ENCODE results near the gene RNF214.
A peak's percentile ranks its signal among the peaks of the same experiment; 100 is the strongest.
"Not testable (repeated sequence)": the region's sequence is repeated elsewhere in the genome, so short reads cannot be mapped to it uniquely, and the experiment has no call there.

The RNF214 gene

DNA sequence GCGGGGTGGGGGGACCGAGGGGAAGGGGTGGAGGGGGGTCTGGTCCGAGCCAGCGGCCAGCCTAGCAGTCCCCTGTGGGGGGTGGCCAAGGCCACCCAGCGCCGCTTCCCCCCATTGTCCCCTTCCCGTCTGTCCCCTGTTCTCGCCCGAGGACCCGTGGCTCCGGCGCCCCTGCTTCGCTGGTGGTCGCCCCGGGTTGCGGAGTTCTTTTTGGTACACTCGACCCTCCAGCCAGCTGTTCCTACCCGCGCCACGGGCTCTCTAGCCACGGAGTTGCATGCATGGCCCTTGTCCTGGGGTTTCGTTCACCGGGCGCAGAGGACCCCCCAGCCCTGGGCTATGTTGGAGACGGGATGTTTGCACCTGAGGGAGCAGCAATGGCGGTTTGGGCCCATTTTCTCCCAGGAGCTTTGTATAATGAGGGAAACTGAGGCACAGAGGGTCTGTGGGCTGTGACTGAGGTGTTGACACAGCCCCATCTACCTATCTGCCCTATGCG lies 489 bp downstream of the RNF214 start:
- peak; percentile 20 for DNase-seq

DNA sequence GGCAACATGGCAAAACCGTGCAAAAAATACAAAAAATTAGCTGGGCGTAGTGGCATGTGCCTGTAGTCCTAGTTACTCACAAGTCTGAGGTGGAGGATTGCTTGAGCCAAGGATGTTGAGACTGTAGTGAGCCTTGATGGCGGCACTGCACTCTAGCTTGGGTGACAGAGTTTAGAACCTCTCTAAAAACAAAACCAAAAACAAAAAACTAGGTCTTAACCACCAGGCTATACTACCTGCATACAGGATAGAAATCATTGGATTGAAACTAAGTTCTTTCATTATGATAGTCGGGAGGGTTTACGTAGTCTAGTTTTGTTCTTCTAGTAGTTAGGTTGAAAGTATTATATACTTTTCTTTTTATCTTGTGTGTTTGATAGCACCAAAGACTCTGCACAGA lies 5.8 kb downstream of the RNF214 start:
- DNase-seq = no peak

DNA sequence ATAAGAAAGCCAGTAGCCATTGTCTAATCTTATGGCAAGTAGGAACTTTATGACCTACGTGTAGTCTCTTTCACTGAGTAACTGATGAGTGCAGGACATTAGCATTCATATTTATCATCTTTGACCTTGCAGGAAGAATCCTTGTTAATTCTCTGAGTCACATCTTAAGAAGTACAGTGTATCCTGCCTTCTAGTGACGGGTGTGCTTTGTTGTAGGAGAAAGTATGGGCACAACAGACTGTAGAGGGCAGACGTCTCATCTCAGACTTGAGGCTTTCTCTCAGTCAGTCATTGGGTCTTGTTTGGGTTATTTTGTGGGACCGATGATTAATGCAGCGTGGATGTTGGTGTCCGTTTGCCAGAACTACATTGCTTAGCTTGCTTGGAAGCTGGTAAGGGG lies 6.8 kb downstream of the RNF214 start:
- DNase-seq = no peak

DNA sequence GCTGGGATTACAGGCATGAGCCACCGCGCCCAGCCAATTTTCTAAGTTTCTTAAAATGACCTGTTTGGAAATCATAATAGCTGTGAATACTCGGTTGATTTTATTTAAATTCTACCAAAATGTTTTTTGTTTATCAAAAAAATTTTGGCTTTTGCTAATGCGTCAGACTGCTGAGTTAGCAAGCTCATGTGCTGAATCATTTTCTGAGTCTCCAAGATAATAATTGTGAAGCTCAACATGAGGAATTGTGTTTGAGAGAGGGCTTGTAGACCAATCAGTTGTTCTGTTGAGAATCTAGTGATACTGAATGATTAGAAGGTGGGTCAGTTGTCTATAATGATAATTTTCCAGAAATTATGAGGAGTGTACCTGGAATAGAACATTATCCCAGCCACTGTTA lies 15.9 kb downstream of the RNF214 start:
- peak; percentile 7 for DNase-seq

DNA sequence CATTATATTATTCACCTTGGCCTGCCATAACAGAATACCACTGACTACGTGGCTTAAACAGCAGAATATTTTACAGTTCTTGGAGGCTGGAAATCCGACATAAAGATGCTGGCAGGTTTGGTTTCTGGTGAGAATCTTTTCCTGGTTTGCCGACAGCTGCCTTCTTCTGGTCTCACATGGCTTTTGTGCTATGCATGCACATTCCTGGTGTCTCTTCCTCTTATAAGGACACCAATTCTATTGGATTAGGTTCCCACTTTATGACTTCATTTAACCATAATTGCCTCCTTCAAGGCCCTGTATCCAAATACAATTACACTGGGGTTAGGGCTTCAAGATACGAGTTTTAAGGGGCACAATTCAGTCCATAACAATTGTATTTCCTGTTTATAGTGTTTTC lies 17.1 kb downstream of the RNF214 start:
- DNase-seq = no peak

DNA sequence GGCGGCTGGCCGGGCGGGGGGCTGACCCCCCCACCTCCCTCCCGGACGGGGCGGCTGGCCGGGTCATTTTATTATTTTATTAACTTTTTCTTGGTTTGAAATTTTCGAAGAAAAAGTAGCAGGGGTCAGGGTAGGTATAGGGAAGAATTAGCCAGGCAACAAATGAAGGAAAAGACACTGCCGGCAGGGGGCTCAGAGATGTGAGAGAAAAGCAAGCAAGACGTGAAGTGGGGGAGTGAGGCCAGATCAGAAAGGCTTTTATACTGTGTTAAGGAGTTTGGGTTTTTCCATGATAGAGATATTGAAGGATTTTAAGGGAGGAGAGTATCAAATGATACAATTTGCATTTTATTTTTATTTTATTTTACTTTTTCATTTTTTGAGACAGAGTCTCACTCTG lies 19.0 kb downstream of the RNF214 start:
- DNase-seq = no peak

DNA sequence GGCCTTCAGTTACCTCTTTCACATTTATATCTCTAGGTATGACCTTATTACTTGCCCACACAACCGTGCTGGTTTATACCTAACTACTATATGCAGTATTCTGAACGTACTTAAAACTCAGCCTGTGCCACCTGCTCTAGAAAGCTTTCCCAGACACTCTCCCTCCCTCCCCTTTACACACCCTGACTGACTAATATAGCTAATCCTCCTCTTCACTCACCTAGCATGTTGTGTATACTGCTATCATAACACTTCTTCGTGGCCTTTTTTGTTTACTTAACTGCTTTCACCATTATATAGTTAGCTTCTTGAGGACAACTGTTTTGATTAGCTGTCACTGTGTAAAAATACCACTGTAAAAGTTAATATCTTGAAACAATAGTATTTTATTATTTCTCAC lies 23.5 kb downstream of the RNF214 start:
- DNase-seq = no peak

DNA sequence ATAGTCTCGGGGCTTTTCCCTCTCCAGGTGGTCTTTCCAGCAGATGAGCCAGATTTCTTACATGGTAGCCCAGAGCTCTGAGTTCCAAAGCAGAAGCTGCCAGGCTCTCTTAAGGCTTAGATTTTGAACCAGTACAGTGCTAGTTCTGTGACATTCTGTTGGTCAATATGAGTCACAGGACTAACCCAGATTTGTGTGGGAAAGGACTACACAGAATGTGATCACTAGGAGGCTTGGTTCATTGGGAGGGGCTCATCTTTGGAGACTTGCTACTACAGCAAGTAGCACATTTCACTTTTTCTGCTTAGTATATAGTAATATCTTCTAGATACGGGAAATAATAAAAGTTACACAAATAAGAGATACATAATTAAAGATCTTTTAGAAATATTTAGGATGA lies 24.1 kb downstream of the RNF214 start:
- no peak for DNase-seq

DNA sequence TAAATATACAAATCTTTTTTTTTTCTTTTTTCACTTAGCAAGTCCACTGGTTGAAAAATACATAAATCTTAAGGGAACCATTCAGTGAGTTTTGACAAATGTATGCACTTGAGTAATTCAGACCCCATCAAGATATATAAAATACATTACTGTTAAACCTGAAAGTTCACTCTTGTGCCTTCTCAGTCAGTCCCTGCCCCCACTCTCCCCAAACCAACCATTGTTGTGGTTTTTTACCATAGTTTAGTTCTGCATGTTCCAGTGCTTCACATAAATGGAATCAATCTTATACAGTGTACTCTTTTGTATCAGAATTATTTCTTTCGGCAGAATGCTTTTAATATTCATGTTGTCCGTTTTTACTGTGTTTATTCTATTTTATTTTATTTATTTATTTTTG lies 26.1 kb downstream of the RNF214 start:
- no peak for DNase-seq

DNA sequence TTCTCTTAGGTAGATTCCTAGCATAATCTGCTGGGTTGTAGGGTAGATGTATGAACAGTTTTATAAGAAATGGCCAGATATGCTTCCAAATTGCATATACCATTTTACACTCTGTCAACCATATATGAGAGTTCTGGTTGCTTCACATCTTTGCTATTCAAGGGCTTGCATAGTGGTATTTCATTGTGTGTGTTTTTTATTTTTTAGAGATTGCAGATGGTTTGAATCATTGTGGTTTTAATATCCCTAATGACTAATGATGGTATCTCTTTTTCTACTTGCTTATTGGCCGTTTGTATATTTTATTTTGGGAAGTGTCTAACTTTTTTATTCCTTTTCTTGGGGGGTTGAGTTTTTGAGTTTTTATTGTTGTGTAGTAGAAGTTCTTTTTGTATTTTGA lies 26.9 kb downstream of the RNF214 start:
- no peak for DNase-seq

DNA sequence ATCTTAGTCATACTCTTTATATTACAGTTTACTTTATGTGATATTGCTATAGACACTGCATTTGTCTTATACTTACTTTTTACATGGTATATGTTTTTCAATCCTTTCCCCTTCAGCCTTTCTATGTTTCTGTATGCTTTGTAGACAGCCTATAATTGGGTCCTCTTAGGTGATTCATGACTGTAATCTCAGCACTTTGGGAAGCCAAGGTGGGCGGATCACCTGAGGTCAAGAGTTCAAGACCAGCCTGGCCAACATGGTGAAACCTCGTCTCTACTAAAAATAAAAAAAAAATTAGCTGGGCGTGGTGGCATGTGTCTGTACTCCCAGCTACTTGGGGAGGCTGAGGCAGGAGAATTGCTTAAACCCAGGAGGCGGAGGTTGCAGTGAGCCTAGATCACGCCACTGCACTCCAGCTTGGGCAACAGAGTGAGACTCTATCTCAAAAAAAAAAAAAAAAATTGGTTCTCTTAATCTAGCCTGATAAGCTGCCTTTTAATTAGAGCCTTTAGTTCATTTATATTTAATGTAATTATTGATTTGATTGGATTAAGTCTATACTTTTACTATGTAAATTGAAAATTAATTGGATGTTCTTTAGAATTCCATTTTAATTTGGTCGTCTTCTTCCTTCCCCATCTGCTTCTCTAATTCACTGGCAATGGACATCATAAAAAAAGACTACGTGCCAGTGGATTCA lies 32.3 kb downstream of the RNF214 start:
- not testable (repeated sequence) for DNase-seq

DNA sequence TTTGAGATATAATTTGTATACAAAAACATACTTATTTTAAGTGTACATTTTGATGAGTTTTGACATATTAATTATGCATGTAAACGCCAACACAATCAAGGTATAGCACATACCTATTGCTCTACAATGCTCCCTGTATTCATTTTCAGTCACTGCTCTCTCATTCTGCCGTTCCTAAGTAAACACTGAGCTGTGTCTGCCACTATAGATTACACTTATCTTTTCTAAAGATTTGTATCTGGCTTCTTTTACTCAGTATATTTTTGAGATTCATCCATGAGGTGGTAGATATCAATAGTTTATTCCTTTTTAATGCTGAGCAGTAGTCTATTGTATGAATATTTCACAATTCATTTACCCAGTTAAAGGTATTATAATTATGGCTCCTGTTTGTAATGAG lies 33.3 kb downstream of the RNF214 start:
- DNase-seq = no peak

DNA sequence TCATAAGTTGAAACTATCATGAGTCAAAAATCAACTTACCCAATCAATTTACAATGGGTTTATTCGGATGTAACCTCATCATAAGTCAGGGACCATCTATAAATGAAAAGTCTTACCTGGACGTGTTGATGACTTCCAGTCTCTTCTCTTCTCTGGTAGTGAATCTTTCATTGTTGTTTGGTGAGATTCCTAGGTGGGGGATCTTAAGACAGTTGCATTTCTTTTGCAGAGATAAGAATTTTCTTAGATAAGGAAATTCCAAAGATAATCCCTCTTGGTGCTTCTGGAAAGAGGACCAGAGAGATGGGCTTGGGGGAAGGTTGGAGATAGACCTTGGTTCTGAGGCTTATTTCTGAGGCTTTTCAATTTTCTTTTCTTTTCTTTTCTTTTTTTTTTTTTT lies 37.4 kb downstream of the RNF214 start:
- DNase-seq = no peak

DNA sequence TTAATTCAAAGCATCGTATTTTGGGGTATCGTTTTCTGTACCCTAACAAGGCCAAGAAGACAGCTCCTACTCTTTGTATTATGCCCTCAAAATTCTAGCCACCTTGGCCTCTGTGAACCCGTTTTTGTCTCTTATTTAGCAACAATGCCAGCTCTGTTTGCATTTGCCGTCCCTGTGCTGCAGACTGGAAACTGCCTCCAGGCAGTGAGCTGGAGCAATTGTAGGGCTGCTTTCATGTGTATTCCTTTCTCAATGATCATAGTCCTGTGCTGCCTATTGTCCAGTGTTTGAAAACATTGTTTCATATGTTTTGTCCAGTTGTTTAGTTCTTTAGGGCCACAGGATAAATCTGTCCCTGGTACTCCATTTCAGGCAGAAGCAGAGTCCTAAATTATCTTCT lies 38.7 kb downstream of the RNF214 start:
- no peak for DNase-seq

DNA sequence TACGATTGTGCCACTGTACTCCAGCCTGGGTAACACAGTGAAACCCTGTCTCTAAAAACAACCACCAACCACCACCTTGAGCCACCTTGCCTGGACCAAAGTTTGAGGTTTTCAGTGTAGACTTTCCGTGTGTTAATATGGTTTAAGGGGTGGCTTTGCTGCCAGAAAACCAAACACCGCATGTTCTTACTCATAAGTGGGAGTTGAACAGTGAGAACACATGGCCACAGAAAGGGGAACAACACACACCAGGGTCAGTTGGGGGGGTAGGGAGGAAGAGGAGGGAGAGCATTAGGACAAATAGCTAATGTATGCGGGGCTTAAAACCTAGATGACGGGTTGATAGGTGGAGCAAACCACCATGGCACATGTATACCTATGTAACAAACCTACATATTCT lies 39.7 kb downstream of the RNF214 start:
- DNase-seq = not testable (repeated sequence)

DNA sequence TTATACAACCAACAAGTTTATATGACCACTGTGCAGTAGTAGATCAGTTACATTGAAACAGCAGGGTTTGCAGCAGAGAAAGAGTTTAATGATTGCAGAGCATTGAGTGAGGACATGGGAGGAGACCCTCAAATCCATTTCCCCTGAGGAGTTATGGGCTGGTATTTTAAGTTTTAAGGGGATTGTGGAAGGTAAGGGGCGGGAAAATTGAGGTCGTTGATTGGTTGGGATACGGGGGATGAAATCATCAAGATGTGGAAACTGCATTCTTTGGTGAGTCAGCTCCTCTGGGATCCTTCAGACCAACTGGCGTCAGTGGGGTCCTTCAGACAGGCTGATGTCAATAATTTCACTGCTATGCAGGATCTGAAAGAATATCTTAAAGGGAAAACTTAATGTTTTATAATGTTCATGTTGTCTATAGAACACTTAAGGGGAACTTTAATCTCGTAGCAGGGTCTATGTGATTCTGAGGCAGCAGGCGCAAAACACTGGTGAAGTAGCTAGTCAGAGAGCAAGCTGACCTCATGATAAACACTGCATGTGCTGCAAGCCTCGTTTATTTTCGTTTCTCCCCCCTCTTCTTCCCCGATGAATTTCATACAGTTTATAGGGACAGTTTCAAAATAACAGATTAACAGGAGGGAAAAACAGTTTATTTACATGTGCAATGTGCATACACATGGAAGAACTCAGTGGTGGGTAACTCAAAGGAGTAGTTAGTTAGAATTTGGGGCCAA lies 41.2 kb downstream of the RNF214 start:
- DNase-seq = no peak

DNA sequence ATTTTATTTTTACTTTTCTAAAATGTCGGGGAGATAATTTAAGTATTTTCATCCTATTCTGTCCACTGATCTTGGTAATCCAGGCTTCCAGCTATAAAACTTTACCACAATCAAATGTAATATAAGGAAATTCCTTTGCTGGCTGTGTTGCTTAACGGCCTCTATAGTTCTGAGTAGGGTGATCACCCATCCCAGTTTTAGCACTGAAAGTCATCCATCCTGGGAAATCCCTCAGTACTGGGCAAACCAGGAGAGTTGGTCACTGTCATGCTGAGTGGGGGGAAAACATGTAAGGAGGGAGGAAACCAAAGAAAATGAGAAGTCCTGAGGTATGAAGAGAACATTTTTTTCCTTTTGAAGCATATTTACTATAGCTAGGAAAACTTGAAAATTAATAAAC lies 45.9 kb downstream of the RNF214 start:
- DNase-seq = no peak

DNA sequence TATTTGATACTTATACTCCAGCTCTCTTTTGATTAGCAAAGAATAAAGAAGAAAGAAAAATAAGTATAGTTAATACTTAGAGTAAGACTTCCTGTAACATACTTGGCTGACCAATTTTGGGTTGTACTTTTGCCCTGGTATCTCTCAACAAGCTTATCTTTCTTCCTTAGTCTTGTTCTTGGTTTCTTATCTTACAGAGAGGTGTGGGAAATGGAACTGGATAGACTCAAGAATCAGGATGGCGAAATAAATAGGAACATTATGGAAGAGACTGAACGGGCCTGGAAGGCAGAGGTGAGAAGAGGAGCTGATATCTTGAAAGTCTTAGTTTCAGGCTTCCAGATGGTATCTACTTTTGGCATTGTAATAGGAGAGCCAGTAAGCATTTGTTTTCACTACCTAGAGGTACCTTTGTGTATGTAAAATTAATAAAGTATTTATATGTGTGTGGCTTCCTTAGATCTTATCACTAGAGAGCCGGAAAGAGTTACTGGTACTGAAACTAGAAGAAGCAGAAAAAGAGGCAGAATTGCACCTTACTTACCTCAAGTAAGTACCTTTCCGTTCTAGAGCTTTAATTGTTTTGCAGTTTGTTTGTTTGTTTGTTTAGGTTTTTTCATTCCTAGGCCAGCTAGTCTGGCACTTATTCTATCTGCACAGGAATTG lies 47.4 kb downstream of the RNF214 start:
- no peak for DNase-seq

DNA sequence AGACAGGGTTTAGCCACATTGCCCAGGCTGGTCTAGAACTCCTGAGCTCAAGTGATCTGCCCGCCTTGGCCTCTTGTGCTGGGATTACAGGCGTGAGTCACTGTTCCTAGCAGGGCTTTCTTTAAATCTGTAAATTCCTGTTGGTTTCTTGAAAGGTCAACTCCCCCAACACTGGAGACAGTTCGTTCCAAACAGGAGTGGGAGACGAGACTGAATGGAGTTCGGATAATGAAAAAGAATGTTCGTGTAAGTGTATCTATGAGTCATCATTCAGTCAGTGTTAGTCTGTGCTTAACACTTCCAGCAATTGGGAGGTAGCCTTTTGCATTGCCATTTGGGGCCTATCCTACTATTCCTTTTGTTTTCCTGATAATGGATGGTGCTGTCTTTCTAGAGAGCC lies 48.7 kb downstream of the RNF214 start:
- no peak for DNase-seq

DNA sequence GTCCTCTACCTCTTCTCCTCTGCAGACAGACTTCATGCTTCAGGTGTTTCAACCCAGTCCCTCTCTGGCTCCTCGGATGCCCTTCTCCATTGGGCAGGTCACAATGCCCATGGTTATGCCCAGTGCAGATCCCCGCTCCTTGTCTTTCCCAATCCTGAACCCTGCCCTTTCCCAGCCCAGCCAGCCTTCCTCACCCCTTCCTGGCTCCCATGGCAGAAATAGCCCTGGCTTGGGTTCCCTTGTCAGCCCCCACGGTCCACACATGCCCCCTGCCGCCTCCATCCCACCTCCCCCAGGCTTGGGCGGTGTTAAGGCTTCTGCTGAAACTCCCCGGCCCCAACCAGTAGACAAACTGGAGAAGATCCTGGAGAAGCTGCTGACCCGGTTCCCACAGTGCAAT lies 49.4 kb downstream of the RNF214 start:
- no peak for DNase-seq

DNA sequence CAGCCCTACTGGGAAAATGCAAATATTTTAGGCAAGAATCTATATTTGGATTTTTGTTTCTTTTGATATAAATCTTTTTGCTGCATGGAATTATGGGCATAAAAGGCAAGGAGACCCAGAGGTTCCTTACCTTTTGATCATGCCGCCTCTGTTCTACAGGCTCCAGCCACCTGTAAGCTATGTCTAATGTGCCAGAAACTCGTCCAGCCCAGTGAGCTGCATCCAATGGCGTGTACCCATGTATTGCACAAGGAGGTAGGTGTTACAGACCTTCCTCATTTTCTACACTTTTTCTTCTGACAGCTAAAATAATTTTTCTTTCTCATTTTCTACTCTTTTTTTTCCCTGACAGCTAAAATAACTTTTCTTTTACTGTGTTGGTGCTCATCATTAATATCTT lies 50.5 kb downstream of the RNF214 start:
- DNase-seq = no peak

DNA sequence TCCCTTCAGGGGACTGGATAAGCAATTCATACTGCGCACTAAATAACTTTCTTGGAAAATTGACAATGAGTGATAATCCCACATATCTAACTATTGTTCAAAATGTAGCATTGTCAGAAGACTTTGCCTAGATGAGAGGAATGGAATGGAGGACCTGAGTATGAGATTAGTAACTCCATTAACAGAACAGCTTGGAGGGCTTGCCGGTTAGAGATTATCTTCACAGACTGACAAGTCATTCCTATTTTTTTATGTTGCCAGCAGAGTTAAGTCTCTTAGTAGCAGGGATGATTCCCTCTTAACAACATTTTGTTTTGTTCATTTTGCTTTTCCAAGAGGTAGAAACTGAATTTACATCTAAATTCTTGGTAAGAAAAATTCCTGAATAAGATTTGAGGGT lies 51.6 kb downstream of the RNF214 start:
- DNase-seq = no peak

DNA sequence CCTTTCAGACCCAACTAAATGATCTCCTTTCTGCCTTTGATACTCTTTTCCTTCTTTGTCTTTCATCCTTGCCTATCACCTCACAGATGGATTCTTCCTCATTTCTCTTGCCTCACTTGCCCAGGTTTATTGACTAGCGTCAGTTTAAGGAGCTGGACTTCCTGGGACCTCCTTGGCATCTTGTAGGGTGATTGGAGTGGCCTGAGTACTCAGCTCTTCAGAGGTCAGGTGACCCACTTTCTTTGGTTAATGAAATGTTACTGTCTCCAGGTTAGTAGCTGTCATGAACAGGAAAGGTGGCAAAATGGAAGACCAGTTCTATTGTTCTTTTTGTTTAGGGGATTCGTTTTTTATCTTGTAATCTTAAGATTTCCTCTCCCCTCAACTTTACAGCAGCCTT lies 54.1 kb downstream of the RNF214 start:
- no peak for DNase-seq

DNA sequence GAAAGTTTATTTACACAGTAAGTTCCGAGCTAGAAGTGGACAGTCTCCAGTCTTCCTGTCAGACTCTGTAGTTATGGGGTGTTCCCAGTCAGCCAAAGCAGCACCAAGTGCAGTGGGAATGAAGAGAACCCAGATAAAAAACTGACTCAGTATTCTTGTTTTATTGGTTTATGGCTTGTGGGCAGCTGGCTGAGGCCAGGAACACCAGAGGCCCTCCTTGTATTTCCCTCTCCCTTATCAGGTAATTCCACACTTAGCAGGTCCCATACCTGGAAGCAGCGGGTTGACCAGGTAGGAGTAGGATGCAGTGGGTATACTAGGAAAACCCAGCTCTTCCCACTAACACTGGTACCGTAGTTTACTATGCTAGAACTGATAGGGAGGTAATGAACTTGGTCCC lies 55.2 kb downstream of the RNF214 start:
- DNase-seq = no peak

Data from hematopoietic multipotent progenitor cell treated with erythropoietin and hydrocortisone succinate and interleukin-3 and kit ligand, for 6 days (in vitro differentiated cells).